Heart right ventricle (tissue), 16 donors: ENCODE measurements around the gene BMPR1A. TPM values are rescaled to one million over a fixed set of nuclear protein-coding genes. Genes with fewer than 3 reads are reported as not detected.

Experiments used
- ATAC-seq, 8 donors: fragments of 200-7000 bp; cut with Tn5 transposase; one replicate each; pipeline ENCODE4 v1.9.1; 2020; ENCODE audit warnings: mild to moderate bottlenecking in 8 of 8, moderate library complexity in 8 of 8, moderate number of reproducible peaks in 1 of 8
- DNase-seq, 2 donors: peaks; one replicate each; pipeline ENCODE4 v3.0.0-alpha.2; 2020
- H3K27ac ChIP-seq, 10 donors: fragments of 200-600 bp; sonication (generic) in 2 of 10; one replicate each; pipeline versions ENCODE4 v1.5.0 to v1.8.0; 2020 to 2022; ENCODE audit warnings: mild to moderate bottlenecking in 3 of 10
- H3K27me3 ChIP-seq, 7 donors: fragments of 200-600 bp; one replicate each; pipeline ENCODE4 v1.8.0; 2021 to 2022; ENCODE audit warnings: mild to moderate bottlenecking in 2 of 7
- H3K36me3 ChIP-seq, 9 donors: fragments of 200-600 bp; sonication (generic) in 1 of 9; one replicate each; pipeline versions ENCODE4 v1.5.0 to v1.8.0; 2020 to 2022; ENCODE audit warnings: mild to moderate bottlenecking in 2 of 9
- H3K4me1 ChIP-seq, 9 donors: fragments of 200-600 bp; sonication (generic) in 1 of 9; one replicate each; pipeline versions ENCODE4 v1.5.0 to v1.8.0; 2020 to 2022; ENCODE audit warnings: mild to moderate bottlenecking in 4 of 9
- H3K4me3 ChIP-seq, 10 donors: fragments of 200-600 bp; sonication (generic) in 2 of 10; one replicate each; pipeline versions ENCODE4 v1.5.0 to v1.8.0; 2020 to 2022; ENCODE audit warnings: mild to moderate bottlenecking in 7 of 10, moderate library complexity in 2 of 10
- H3K9me3 ChIP-seq, 11 donors: fragments of 200-600 bp in 10 of 11; sonication (generic) in 2 of 11; one replicate each; pipeline versions ENCODE4 v1.5.0 to v1.8.0; 2013 to 2022; ENCODE audit warnings: mild to moderate bottlenecking in 2 of 11, control low read depth in 1 of 11, moderate library complexity in 1 of 11
- CTCF ChIP-seq, 9 donors: fragments of 200-600 bp; sonication (generic) in 2 of 9; IDR thresholded peaks; one replicate each; pipeline versions ENCODE4 v1.5.0 to v1.8.0; 2021 to 2022; ENCODE audit warnings: antibody characterized with exemption in 9 of 9, mild to moderate bottlenecking in 5 of 9, moderate library complexity in 1 of 9
- WGBS, 2 donors: extraction: QIAGEN DNeasy Blood & Tissue Kit; methylation state at CpG; one replicate each; pipeline ENCODE4 v1.1.7; 2013; ENCODE audit warnings: inconsistent platforms in 1 of 2; 5-methylcytosine and 5-hydroxymethylcytosine counted together
- intact Hi-C, 10 donors: fragments of 100-400 bp; cut with DNase I; formaldehyde crosslinking; loops; one replicate each; pipeline versions ENCODE4 v1.11.1 to v1.14.2; 2022
- polyA plus RNA-seq, 2 donors: library from polyadenylated mRNA; stranded (reverse); fragments of 200-250 nt; gene quantifications; one replicate each; pipeline ENCODE4 v1.2.3, GENCODE V29; 2013
- total RNA-seq, 10 donors: library from RNA; stranded (reverse); fragmentation: NEBNext Ultra II Directional in 3 of 10; extraction: Animal tissue kit (Norgen Biotek cat#: 25700) in 3 of 10; gene quantifications; one replicate each; pipeline versions ENCODE4 v1.2.1 to v1.2.4, GENCODE V29; 2021 to 2023
- donor health status: Arrhythmogenic right ventricular cardiomyopathy.
- donor health status: ischemic (EF 13 %, LVEDD 7.1; RV severe dilation, severe dysfunction).
- donor health status: healthy with polysubstance abuse.
- donor health status: DM: no; HTN: yes; CAD: no.
- donor health status: DM: no; HTN: no; CAD: no.
- donor health status: ischemic (EF 25% LVEDD 6.9; RV normal size, moderate dysfunction).
- donor health status: ischemic (EF 25% LVEDD 5.7; RV mildly dilated, moderate dysfunction).
- donor health status: healthy.
- donor health status: DM: yes; HTN: yes; CAD: no.
- donor health status: Ischemic cardiomyopathy.
- donor health status: ischemic (EF 35%, LVEDD 5.7; RV mildly dilated, moderate dysfunction).
- donor health status: nonischemic (EF 11% LVEDD 7.7; RV severe dilation, severe dysfunction).
- donor health status: DM: yes; HTN: yes; CAD: no.
- donor health status: PGD.
- donor health status: ischemic (EF 29% LVEDD 5.4; RV normal size, mild dysfunction).
- donor health status: nonischemic (EF 23%, LVEDD 6.1; RV moderate dilation, normal function).

The BMPR1A gene
- total and polyA plus RNA-seq, 12 donors = 6.7 to 69.0 (median 45.6) TPM

GRCh38 chr10:86727470-86727869 is 28.9 kb upstream of the BMPR1A start:
- DNase-seq (no peak), ATAC-seq (no peak)
- Histone ChIP-seq H3K9me3 (no peaks in the 10 kb centered on the region), H3K27me3 (peaks cover 0 to 30% (median 9%) of the 10 kb centered on the region in 7 donors), H3K4me1 (peaks cover 2 to 71% (median 23%) of the 10 kb centered on the region in 9 donors), H3K27ac (peak overlapping the region in 5 of 10 donors; percentile 7 to 70 (median 51)), H3K36me3 (peaks cover 0 to 58% (median 12%) of the 10 kb centered on the region in 9 donors), H3K4me3 (no peak overlapping the region)
- 67 to 79% methylated on average over 6 of the region's 6 CpGs for WGBS, 2 donors
- TF ChIP-seq CTCF (IDR thresholded peaks at IDR 0.05) = no peak
- intact Hi-C loops = no loop called here

GRCh38 chr10:86728056-86728455 is 28.4 kb upstream of the BMPR1A start:
- intact Hi-C loops = no loop called here
- H3K4me3 ChIP-seq = no peak overlapping the region
- H3K4me1 ChIP-seq = peaks cover 4 to 77% (median 29%) of the 10 kb centered on the region in 9 donors
- DNase-seq (no peak), ATAC-seq (no peak)
- peaks cover 0 to 30% (median 9%) of the 10 kb centered on the region in 7 donors for H3K27me3 ChIP-seq
- no peak for TF ChIP-seq CTCF (IDR thresholded peaks at IDR 0.05)
- WGBS, 2 donors = 75 to 77% methylated on average over 3 of the region's 3 CpGs
- H3K36me3 ChIP-seq = peaks cover 0 to 52% (median 12%) of the 10 kb centered on the region in 9 donors
- H3K9me3 ChIP-seq = no peaks in the 10 kb centered on the region
- peak overlapping the region in 6 of 10 donors; percentile 3 to 96 (median 24) for H3K27ac ChIP-seq

DNA sequence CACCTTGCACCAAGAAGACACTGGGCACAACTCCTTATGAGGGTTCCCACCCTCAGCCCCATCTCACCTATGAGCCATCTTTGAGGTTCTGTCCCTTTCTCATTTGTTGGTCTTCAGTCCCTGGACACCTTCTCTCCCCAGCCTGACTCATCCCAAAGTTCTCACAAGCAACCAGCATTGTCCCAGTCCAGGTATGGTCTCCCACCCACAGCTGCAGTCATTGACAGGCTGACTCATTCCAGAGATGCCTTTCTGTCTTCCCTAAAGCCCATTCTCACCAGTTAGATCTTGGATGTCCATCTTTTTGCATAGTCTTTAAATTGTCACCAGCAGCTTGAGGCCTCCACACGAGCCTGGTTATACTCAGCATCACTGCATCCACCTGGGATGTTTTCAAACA is 26.7 kb upstream of the BMPR1A start:
- H3K27me3 ChIP-seq = peaks cover 0 to 33% (median 10%) of the 10 kb centered on the region in 7 donors
- DNase-seq (no peak), ATAC-seq (peak in 1 of 8 donors; percentile 2)
- peaks cover 0 to 37% (median 7%) of the 10 kb centered on the region in 9 donors for H3K36me3 ChIP-seq
- H3K27ac ChIP-seq = peak overlapping the region in 5 of 10 donors; percentile 7 to 96 (median 44)
- WGBS, 2 donors = 61 to 68% methylated on average over 1 of the region's 1 CpG
- no peak overlapping the region for H3K4me3 ChIP-seq
- no peaks in the 10 kb centered on the region for H3K9me3 ChIP-seq
- no peak for TF ChIP-seq CTCF (IDR thresholded peaks at IDR 0.05)
- intact Hi-C loops = no loop called here
- peaks cover 6 to 93% (median 34%) of the 10 kb centered on the region in 9 donors for H3K4me1 ChIP-seq

- intact Hi-C loops = no loop called here
- Histone ChIP-seq H3K4me1 (peaks cover 6 to 87% (median 34%) of the 10 kb centered on the region in 9 donors), H3K4me3 (no peak overlapping the region), H3K27ac (peak overlapping the region in 7 of 10 donors; percentile 7 to 96 (median 42)), H3K36me3 (peaks cover 0 to 35% (median 7%) of the 10 kb centered on the region in 9 donors), H3K9me3 (no peaks in the 10 kb centered on the region), H3K27me3 (peaks cover 0 to 33% (median 10%) of the 10 kb centered on the region in 7 donors)
- no peak for TF ChIP-seq CTCF (IDR thresholded peaks at IDR 0.05)
- ATAC-seq = peak; percentile 27 to 56 (median 38)
- 48 to 85% methylated on average over 1 of the region's 1 CpG for whole genome bisulfite sequencing, 2 donors
- DNase-seq = peak in 1 of 2 donors; percentile 70
Observed at GRCh38 chr10:86730227-86730626, 26.2 kb upstream of the BMPR1A start.
